ENCODE results near the gene PCAT6.

The PCAT6 gene

DNA sequence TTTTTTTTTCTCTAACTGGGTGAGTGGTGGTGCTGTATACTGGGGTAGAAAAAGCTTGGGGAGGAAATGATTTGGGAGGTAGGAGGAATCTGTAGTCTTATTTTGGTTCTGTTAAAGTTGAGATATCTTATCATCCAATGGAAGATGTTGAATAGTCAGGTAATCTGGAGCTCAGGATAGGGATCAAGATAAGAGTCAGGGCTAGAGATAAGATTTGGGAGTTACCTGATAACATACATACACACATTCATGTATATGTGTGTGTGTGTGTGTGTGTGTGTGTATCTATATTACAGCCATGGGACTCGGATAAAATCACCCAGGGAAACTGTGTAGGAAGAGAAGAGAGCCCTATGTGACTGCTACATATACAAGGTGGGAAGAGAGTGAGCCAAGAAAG, 8.1 kb downstream of the PCAT6 start:
- no peak for TF ChIP-seq CTCF (IDR thresholded peaks at IDR 0.05)

- no peak for TF ChIP-seq CTCF (IDR thresholded peaks at IDR 0.05)
These were observed 10.7 kb downstream of the PCAT6 start for GRCh38 chr1:202821467-202821866.

DNA sequence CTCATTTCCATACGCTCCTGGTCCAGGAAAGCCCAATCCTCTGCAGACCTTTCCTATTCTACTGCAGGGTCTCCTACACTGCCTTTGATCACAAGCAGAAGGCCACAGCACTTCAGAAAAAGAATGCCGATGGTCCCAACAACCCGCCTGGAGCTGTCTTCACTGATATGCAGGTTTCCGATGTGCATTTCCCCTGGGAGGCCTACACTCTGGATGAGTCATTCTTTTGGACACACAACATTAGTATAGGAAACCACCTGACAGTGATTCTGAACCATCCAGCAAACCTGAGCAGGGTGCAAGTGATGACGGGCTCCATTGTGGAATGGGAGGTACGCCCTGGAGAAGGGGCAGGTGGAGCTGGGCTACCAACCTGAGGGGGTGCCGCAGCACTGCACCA, 15.0 kb downstream of the PCAT6 start:
- TF ChIP-seq CTCF (IDR thresholded peaks at IDR 0.05): no peak

DNA sequence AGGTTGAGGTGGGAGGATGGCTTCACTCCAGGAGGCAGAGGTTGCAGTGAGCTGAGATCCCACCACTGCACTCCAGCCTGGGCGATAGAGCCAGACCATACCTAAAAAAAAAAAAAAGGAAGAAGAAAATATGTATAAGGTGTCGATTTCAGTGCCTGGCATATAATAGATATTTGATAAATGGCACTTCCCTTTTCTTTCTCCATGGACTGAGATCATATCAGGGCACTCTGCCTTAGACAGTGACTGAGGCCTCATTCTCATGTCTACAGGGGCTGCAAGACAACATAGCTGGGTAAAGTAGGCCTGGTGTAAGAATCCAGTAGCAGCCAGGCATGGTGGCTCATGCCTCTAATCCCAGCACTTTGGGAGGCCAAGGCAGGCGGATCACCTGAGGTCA, 21.2 kb downstream of the PCAT6 start:
- no peak for TF ChIP-seq CTCF (IDR thresholded peaks at IDR 0.05)

DNA sequence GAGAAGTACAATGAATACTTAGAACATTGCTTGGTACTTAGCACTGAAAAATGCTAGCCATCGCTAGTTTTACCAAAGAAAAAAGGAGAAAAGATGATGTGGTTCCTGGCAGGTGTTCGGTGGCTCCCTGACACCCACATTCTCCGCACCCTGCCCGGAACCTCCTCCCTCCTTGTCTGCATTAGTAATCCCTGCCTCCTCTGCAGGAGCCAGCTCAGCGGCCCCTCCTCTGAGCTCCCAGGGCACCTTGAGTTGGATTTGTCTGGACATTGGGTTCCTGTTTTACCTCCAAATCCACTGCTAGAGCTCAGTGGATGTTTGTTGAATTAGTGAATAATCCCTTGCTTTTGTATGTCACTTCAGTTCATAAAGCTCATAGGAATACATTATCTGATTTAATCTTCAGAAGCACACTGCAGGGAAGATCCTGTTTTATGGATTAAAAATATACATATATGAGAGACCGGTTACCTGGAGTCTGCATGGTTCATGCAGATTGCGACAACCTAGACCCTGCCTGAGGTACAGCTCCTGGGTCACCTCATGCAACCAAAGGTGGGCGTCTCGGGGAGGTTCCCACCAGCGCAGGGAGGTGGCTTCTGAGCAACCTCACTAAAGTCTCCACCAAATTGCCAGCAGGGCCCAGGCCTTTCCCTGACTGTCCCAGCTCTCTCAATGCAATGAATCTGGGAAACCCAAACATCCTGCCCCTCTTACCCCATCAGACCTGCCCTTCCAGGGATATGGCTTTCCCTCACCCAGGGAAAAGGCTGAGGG, 24.2 kb downstream of the PCAT6 start:
- no peak for TF ChIP-seq CTCF (IDR thresholded peaks at IDR 0.05)

GRCh38 chr1:202835548-202836072, 24.9 kb downstream of the PCAT6 start:
- TF ChIP-seq CTCF (IDR thresholded peaks at IDR 0.05): no peak

DNA sequence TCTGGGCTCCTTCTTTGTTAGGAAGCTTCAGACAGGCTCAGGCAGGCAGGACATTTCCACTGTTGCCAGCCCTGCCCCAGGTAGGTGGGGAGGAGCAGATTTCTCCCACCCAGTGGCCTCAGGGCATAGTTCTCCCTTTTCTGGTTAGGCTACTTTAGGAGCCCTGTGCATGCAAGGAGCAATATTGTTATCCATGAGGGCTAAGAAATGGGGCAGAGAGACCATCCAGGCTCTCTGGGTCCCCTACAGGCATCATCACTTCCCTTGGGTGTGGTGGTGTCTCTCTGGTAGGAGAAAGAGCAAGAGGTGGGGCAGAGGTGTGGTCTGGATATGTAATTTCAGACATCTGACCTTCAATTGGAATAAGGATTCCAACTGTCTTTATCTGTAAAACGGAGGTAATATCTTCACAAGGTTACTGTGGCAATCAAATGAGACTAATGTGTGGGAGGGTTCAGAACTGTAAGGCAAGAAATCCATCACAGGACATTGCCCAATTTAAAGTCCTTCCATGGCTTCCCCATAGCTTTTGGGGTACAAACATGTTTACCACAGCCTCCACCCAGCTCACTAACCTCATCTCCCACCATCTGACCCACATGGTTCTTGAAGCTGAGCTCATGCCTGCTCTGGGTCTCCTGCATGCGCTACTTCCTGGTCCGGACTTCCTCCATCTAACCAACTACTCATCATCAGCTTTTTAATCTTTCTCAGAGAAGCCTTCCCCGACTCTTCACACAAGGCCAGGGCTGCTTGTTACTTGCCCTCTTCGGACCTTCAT, 26.1 kb downstream of the PCAT6 start:
- no peak for TF ChIP-seq CTCF (IDR thresholded peaks at IDR 0.05)
